ENCODE results near the gene GNG7.

GRCh38 chr19:2716722-2717637, 14.5 kb upstream of the GNG7 start:
- TF ChIP-seq CTCF (IDR thresholded peaks at IDR 0.05) (no peak), POLR2A (IDR thresholded peaks at IDR 0.05) (no peak)

Data from testis (tissue), 2 donors.